ENCODE measurements around the gene ATG7.

Gene ATG7

GRCh38 chr3:11291808-11292207 is 19.6 kb downstream of the ATG7 start:
- H3K27ac ChIP-seq (ENCODE audit: extremely low read depth, low read depth, low read length): no peak overlapping the region
- H3K36me3 ChIP-seq (ENCODE audit: control insufficient read depth in 2 of 2, insufficient read depth in 1 of 2, low read length in 2 of 2): no peaks in the 10 kb centered on the region; a peak in 1 of 3 replicates
- no peak overlapping the region for H3K4me3 ChIP-seq (ENCODE audit: low read depth, low read length)
- TF ChIP-seq ZFHX2 (tag by site-specific recombination; conservative IDR thresholded peaks at IDR 0.05) (no peak), ZBTB49 (tag by site-specific recombination; IDR thresholded peaks at IDR 0.05; ENCODE audit: low read depth) (no peak), ZNF571 (tag by site-specific recombination; IDR thresholded peaks at IDR 0.05) (no peak), ZNF121 (tag by site-specific recombination; IDR thresholded peaks at IDR 0.05) (no peak), ZBTB11 (tag by site-specific recombination; conservative IDR thresholded peaks at IDR 0.05; ENCODE audit: low read depth) (no peak)
- peaks cover 16% of the 10 kb centered on the region; the same call in 1 of the 2 replicates for H3K4me1 ChIP-seq (ENCODE audit: control insufficient read depth, insufficient read depth, low read length)
- CTCF ChIA-PET: interaction anchor here (0.7 to 0.8 kb wide), 2 partner anchors 135 to 391 kb away, joined by 3 read pairs; no protein-coding TSS in a partner anchor
- POLR2A ChIA-PET: interaction anchor here (1.1 kb wide), 1 partner anchor 19 kb away, joined by 3 read pairs; the partner anchor contains the start of gene ATG7
- H3K9me3 ChIP-seq (ENCODE audit: control insufficient read depth, insufficient read depth, low read depth, low read length): no peaks in the 10 kb centered on the region

GRCh38 chr3:11297126-11297525 is 24.9 kb downstream of the ATG7 start:
- TF ChIP-seq ZNF626 (tag by site-specific recombination; IDR thresholded peaks at IDR 0.05) (no peak), PRDM6 (tag by site-specific recombination; IDR thresholded peaks at IDR 0.05) (no peak)
- POLR2A ChIA-PET: no interaction called here

GRCh38 chr3:11300970-11301369 is 28.8 kb downstream of the ATG7 start:
- CTCF ChIA-PET: no interaction called here
- no peak for TF ChIP-seq ZBTB26 (tag by site-specific recombination; optimal IDR thresholded peaks at IDR 0.05)
- TF ChIP-seq ZBTB48 (tag by site-specific recombination; IDR thresholded peaks at IDR 0.05): no peak
- no peak for TF ChIP-seq ZNF148 (tag by site-specific recombination; IDR thresholded peaks at IDR 0.05; ENCODE audit: borderline replicate concordance)
- no peak for TF ChIP-seq ZNF391 (tag by site-specific recombination; IDR thresholded peaks at IDR 0.05; ENCODE audit: borderline replicate concordance, low read depth)
- no peak for TF ChIP-seq MYNN (tag by site-specific recombination; IDR thresholded peaks at IDR 0.05; ENCODE audit: borderline replicate concordance)
- TF ChIP-seq ZNF140 (tag by site-specific recombination; IDR thresholded peaks at IDR 0.05): no peak
- no peak for TF ChIP-seq YY1 (tag by site-specific recombination; IDR thresholded peaks at IDR 0.05)
- no peak for TF ChIP-seq KLF1 (tag by site-specific recombination; IDR thresholded peaks at IDR 0.05)
- TF ChIP-seq ZNF660 (tag by site-specific recombination; IDR thresholded peaks at IDR 0.05): no peak
- no peak for TF ChIP-seq ZSCAN16 (tag by site-specific recombination; IDR thresholded peaks at IDR 0.05)
- Histone ChIP-seq H3K4me1 (ENCODE audit: control insufficient read depth, insufficient read depth, low read length) (no peaks in the 10 kb centered on the region), H3K9me3 (ENCODE audit: control insufficient read depth, insufficient read depth, low read depth, low read length) (no peaks in the 10 kb centered on the region), H3K4me3 (ENCODE audit: low read depth, low read length) (no peak overlapping the region), H3K36me3 (ENCODE audit: control insufficient read depth in 2 of 2, insufficient read depth in 1 of 2, low read length in 2 of 2) (peaks cover 11 to 64% of the 10 kb centered on the region in 2 experiments; a peak in 2 of 3 replicates), H3K27ac (ENCODE audit: extremely low read depth, low read depth, low read length) (no peak overlapping the region)
- POLR2A ChIA-PET: no interaction called here

More at GRCh38 chr3:11297126-11297525, 24.9 kb downstream of the ATG7 start:
- H3K27ac ChIP-seq (ENCODE audit: extremely low read depth, low read depth, low read length): no peak overlapping the region
- CTCF ChIA-PET: interaction anchor here (0.7 kb wide), 1 partner anchor 237 kb away, joined by 3 read pairs; no protein-coding TSS in a partner anchor
- peaks cover 11 to 40% of the 10 kb centered on the region in 2 experiments; a peak in 2 of 3 replicates for H3K36me3 ChIP-seq (ENCODE audit: control insufficient read depth in 2 of 2, insufficient read depth in 1 of 2, low read length in 2 of 2)
- H3K4me3 ChIP-seq (ENCODE audit: low read depth, low read length): no peak overlapping the region
- H3K4me1 ChIP-seq (ENCODE audit: control insufficient read depth, insufficient read depth, low read length): no peaks in the 10 kb centered on the region
- no peaks in the 10 kb centered on the region for H3K9me3 ChIP-seq (ENCODE audit: control insufficient read depth, insufficient read depth, low read depth, low read length)
